Measurements from ENCODE around the gene COG5.

- TF ChIP-seq, protein P1, sequence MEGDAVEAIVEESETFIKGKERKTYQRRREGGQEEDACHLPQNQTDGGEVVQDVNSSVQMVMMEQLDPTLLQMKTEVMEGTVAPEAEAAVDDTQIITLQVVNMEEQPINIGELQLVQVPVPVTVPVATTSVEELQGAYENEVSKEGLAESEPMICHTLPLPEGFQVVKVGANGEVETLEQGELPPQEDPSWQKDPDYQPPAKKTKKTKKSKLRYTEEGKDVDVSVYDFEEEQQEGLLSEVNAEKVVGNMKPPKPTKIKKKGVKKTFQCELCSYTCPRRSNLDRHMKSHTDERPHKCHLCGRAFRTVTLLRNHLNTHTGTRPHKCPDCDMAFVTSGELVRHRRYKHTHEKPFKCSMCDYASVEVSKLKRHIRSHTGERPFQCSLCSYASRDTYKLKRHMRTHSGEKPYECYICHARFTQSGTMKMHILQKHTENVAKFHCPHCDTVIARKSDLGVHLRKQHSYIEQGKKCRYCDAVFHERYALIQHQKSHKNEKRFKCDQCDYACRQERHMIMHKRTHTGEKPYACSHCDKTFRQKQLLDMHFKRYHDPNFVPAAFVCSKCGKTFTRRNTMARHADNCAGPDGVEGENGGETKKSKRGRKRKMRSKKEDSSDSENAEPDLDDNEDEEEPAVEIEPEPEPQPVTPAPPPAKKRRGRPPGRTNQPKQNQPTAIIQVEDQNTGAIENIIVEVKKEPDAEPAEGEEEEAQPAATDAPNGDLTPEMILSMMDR (conservative IDR thresholded peaks at IDR 0.05; ENCODE audit: low read depth in 2 of 2), result no peak
- TF ChIP-seq, protein P2, sequence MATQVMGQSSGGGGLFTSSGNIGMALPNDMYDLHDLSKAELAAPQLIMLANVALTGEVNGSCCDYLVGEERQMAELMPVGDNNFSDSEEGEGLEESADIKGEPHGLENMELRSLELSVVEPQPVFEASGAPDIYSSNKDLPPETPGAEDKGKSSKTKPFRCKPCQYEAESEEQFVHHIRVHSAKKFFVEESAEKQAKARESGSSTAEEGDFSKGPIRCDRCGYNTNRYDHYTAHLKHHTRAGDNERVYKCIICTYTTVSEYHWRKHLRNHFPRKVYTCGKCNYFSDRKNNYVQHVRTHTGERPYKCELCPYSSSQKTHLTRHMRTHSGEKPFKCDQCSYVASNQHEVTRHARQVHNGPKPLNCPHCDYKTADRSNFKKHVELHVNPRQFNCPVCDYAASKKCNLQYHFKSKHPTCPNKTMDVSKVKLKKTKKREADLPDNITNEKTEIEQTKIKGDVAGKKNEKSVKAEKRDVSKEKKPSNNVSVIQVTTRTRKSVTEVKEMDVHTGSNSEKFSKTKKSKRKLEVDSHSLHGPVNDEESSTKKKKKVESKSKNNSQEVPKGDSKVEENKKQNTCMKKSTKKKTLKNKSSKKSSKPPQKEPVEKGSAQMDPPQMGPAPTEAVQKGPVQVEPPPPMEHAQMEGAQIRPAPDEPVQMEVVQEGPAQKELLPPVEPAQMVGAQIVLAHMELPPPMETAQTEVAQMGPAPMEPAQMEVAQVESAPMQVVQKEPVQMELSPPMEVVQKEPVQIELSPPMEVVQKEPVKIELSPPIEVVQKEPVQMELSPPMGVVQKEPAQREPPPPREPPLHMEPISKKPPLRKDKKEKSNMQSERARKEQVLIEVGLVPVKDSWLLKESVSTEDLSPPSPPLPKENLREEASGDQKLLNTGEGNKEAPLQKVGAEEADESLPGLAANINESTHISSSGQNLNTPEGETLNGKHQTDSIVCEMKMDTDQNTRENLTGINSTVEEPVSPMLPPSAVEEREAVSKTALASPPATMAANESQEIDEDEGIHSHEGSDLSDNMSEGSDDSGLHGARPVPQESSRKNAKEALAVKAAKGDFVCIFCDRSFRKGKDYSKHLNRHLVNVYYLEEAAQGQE (IDR thresholded peaks at IDR 0.05; ENCODE audit: unreplicated experiment), result no peak
- no peak for TF ChIP-seq EZH2phosphoT487 (IDR thresholded peaks at IDR 0.05; ENCODE audit: unreplicated experiment)
- TF ChIP-seq POLR2AphosphoS5 (IDR thresholded peaks at IDR 0.05; ENCODE audit: low read depth), result no peak
- no peak for TF ChIP-seq STAT1 (IDR thresholded peaks at IDR 0.05; ENCODE audit: unreplicated experiment)
- no peak for TF ChIP-seq EZH2 (IDR thresholded peaks at IDR 0.05; ENCODE audit: low read depth, unreplicated experiment)
- TF ChIP-seq JUNB (IDR thresholded peaks at IDR 0.05; ENCODE audit: unreplicated experiment), result no peak
- no peak for TF ChIP-seq ETS1 (IDR thresholded peaks at IDR 0.05)
Observed at GRCh38 chr7:107236862-107237261, 326.9 kb downstream of the COG5 start.
